ENCODE data around the gene SNRNP70.

SNRNP70 gene

GRCh38 chr19:49061000-49061399 is 24.3 kb upstream of the SNRNP70 start:
- Histone ChIP-seq H3K4me3 (no peak overlapping the region), H3K27me3 (peaks cover 0 to 74% of the 10 kb centered on the region in 2 donors), H3K9me3 (no peaks in the 10 kb centered on the region), H3K4me1 (peaks cover 0 to 38% (median 26%) of the 10 kb centered on the region in 4 donors), H3K36me3 (no peaks in the 10 kb centered on the region), H3K27ac (no peak overlapping the region)
- intact Hi-C loops (cut with DNase I; ENCODE audit: low total_unique reads), result no loop called here
- no peak for DNase-seq
- TF ChIP-seq CTCF (IDR thresholded peaks at IDR 0.05), result no peak

GRCh38 chr19:49061445-49061844 is 23.8 kb upstream of the SNRNP70 start:
- peaks cover 0 to 79% of the 10 kb centered on the region in 2 donors for H3K27me3 ChIP-seq
- no peak for DNase-seq
- H3K9me3 ChIP-seq, result no peaks in the 10 kb centered on the region
- no peaks in the 10 kb centered on the region for H3K36me3 ChIP-seq
- intact Hi-C loops (cut with DNase I; ENCODE audit: low total_unique reads), result no loop called here
- H3K27ac ChIP-seq, result no peak overlapping the region
- H3K4me3 ChIP-seq, result no peak overlapping the region
- H3K4me1 ChIP-seq, result peaks cover 0 to 33% (median 24%) of the 10 kb centered on the region in 4 donors
- TF ChIP-seq CTCF (IDR thresholded peaks at IDR 0.05), result no peak

GRCh38 chr19:49064029-49064629 is 21.1 kb upstream of the SNRNP70 start:
- peaks cover 0 to 12% (median 8%) of the 10 kb centered on the region in 4 donors for H3K4me1 ChIP-seq
- no peak for DNase-seq
- H3K9me3 ChIP-seq, result no peaks in the 10 kb centered on the region
- TF ChIP-seq CTCF (IDR thresholded peaks at IDR 0.05), result no peak
- no peaks in the 10 kb centered on the region for H3K36me3 ChIP-seq
- H3K27ac ChIP-seq, result no peak overlapping the region
- H3K27me3 ChIP-seq, result peaks cover 0 to 83% of the 10 kb centered on the region in 2 donors
- intact Hi-C loops (cut with DNase I; ENCODE audit: low total_unique reads), result no loop called here
- H3K4me3 ChIP-seq, result no peak overlapping the region

GRCh38 chr19:49064768-49065611 is 20.3 kb upstream of the SNRNP70 start, which contains the start of gene NTF4:
NTF4 (minus strand) TSS chr19:49064818; CDS start chr19:49061997, 2,821 bp downstream.
- Histone ChIP-seq H3K4me1 (peaks cover 0 to 12% (median 8%) of the 10 kb centered on the region in 4 donors), H3K27ac (no peak within 1 kb of the TSS), H3K9me3 (no peaks in the 10 kb centered on the region), H3K4me3 (no peak within 1 kb of the TSS), H3K36me3 (no peaks in the 10 kb centered on the region), H3K27me3 (peaks cover 0 to 85% of the 10 kb centered on the region in 2 donors)
- intact Hi-C loops (cut with DNase I; ENCODE audit: low total_unique reads), result no loop called here
- DNase-seq, result no peak
- no peak for TF ChIP-seq CTCF (IDR thresholded peaks at IDR 0.05)

GRCh38 chr19:49065905-49066512 is 19.2 kb upstream of the SNRNP70 start:
- H3K27ac ChIP-seq, result no peak overlapping the region
- no peak overlapping the region for H3K4me3 ChIP-seq
- no peak for DNase-seq
- TF ChIP-seq CTCF (IDR thresholded peaks at IDR 0.05), result no peak
- intact Hi-C loops (cut with DNase I; ENCODE audit: low total_unique reads), result no loop called here
- H3K9me3 ChIP-seq, result no peaks in the 10 kb centered on the region
- H3K36me3 ChIP-seq, result no peaks in the 10 kb centered on the region
- peaks cover 0 to 12% (median 8%) of the 10 kb centered on the region in 4 donors for H3K4me1 ChIP-seq
- H3K27me3 ChIP-seq, result peaks cover 0 to 95% of the 10 kb centered on the region in 2 donors
